HG03103 (cell line): ENCODE measurements around the gene NPB.

ENCODE experiments used
- ATAC-seq: cut with Tn5 transposase; IDR thresholded peaks from one replicate; pipeline ENCODE4 v1.9.1; 2021; ENCODE audit warnings: low read depth; ENCODE audit not compliant: unreplicated experiment

The NPB gene

GRCh38 chr17:81869221-81870130 is 32.6 kb upstream of the NPB start:
- no peak for ATAC-seq

GRCh38 chr17:81870131-81870980 is 31.7 kb upstream of the NPB start:
- ATAC-seq, result peak; percentile 7

- ATAC-seq, result peak; percentile 7
These were observed 31.1 kb upstream of the NPB start, which contains the start of gene ARHGDIA for GRCh38 chr17:81870981-81871386. Gene ARHGDIA, minus strand, starts transcription at chr17:81871337. Its CDS starts 1,407 bp downstream, at chr17:81869930.

- peak; percentile 44 for ATAC-seq
These were observed 30.4 kb upstream of the NPB start for GRCh38 chr17:81871387-81872230.

- no peak for ATAC-seq
These were observed 24.5 kb upstream of the NPB start for GRCh38 chr17:81877569-81877968.

GRCh38 chr17:81878294-81878693 is 23.7 kb upstream of the NPB start:
- ATAC-seq, result no peak

- ATAC-seq, result no peak
These were observed 22.9 kb upstream of the NPB start for GRCh38 chr17:81879121-81879520.

- ATAC-seq, result no peak
These were observed 17.5 kb upstream of the NPB start for GRCh38 chr17:81884520-81884919.

- no peak for ATAC-seq
These were observed 17.1 kb upstream of the NPB start for GRCh38 chr17:81884968-81885367.

GRCh38 chr17:81885454-81885853 is 16.6 kb upstream of the NPB start:
- no peak for ATAC-seq

- no peak for ATAC-seq
These were observed 16.0 kb upstream of the NPB start for GRCh38 chr17:81885869-81886548.

GRCh38 chr17:81888105-81888987 is 13.7 kb upstream of the NPB start:
- no peak for ATAC-seq

GRCh38 chr17:81888988-81889595 is 12.9 kb upstream of the NPB start:
- no peak for ATAC-seq

GRCh38 chr17:81889602-81890001 is 12.4 kb upstream of the NPB start:
- ATAC-seq, result no peak

GRCh38 chr17:81890447-81891302 is 11.4 kb upstream of the NPB start:
- peak; percentile 4 for ATAC-seq

GRCh38 chr17:81891303-81891552 is 10.8 kb upstream of the NPB start:
- ATAC-seq, result no peak

- ATAC-seq, result no peak
These were observed 6.6 kb upstream of the NPB start for GRCh38 chr17:81895400-81895799.
